HEK293 (cell line): ENCODE results near the gene DPY30.

Experiments used
- CTCF ChIA-PET: fragments of 350-600 bp; formaldehyde crosslinking; extraction: SDS; loops from one replicate; lab custom pipeline; 2021; ENCODE audit warnings: antibody characterized with exemption; lab: Yijun Ruan, JAX
- POLR2A ChIA-PET: fragments of 300-600 bp; formaldehyde crosslinking; extraction: SDS; loops from one replicate; lab custom pipeline; 2020; ENCODE audit warnings: antibody characterized with exemption, inconsistent platforms; lab: Yijun Ruan, JAX
- H3K27ac ChIP-seq: fragments of 200-500 bp; sonication (Bioruptor generic); 2 replicates; pipeline ENCODE4 v1.5.1; 2014; ENCODE audit warnings: low read depth, low read length, control low read depth, inconsistent platforms; ENCODE audit errors: extremely low read depth
- H3K36me3 ChIP-seq, 2 experiments: fragments of 200-500 bp in 1 of 2; sonication (Bioruptor generic) in 1 of 2; 1 replicate in 1 of 2; 2 replicates in 1 of 2; pipeline ENCODE4 v1.5.1; 2014 to 2017; ENCODE audit warnings: inconsistent platforms in 2 of 2, low read length in 2 of 2; ENCODE audit not compliant: control insufficient read depth in 2 of 2, insufficient read depth in 1 of 2
- H3K4me1 ChIP-seq: fragments of 200-500 bp; sonication (Bioruptor generic); 2 replicates; pipeline ENCODE4 v1.5.1; 2014; ENCODE audit warnings: mild to moderate bottlenecking, low read length, inconsistent platforms; ENCODE audit not compliant: control insufficient read depth, insufficient read depth
- H3K4me3 ChIP-seq: 2 replicates; pipeline ENCODE4 v1.5.1; 2011; ENCODE audit warnings: low read depth, mild to moderate bottlenecking, control low read depth, low read length, moderate library complexity
- H3K9me3 ChIP-seq: fragments of 200-500 bp; sonication (Bioruptor generic); 2 replicates; pipeline ENCODE4 v1.5.1; 2014; ENCODE audit warnings: low read depth, low read length, inconsistent platforms; ENCODE audit not compliant: control insufficient read depth, insufficient read depth
- HOXD13 ChIP-seq: sonication (generic); formaldehyde crosslinking; IDR thresholded peaks from 2 replicates; pipeline ENCODE4 v1.8.0; 2022; ENCODE audit warnings: missing genetic modification reagents, borderline replicate concordance
- PRDM4 ChIP-seq: fragments of 450-650 bp; formaldehyde crosslinking; IDR thresholded peaks from 2 replicates; pipeline ENCODE4 v1.5.1; 2017; ENCODE audit warnings: missing biosample characterization, missing genetic modification characterization
- ZFP69B ChIP-seq: fragments of 450-650 bp; formaldehyde crosslinking; IDR thresholded peaks from 2 replicates; pipeline ENCODE4 v1.5.1; 2016; ENCODE audit warnings: missing biosample characterization, missing genetic modification characterization
- ZNF2 ChIP-seq: fragments of 450-650 bp; formaldehyde crosslinking; IDR thresholded peaks from 2 replicates; pipeline ENCODE4 v1.5.1; 2016; ENCODE audit warnings: missing biosample characterization, missing genetic modification characterization
- ZNF335 ChIP-seq: fragments of 450-650 bp; formaldehyde crosslinking; conservative IDR thresholded peaks from 2 replicates; pipeline ENCODE4 v1.5.1; 2016; ENCODE audit warnings: missing biosample characterization, missing genetic modification characterization
- ZNF692 ChIP-seq: fragments of 450-650 bp; formaldehyde crosslinking; IDR thresholded peaks from 2 replicates; pipeline ENCODE4 v1.5.1; 2016; ENCODE audit warnings: missing biosample characterization, missing genetic modification characterization
- TF ChIP-seq, protein P1 (sequence below): fragments of 450-650 bp; formaldehyde crosslinking; IDR thresholded peaks from 2 replicates; pipeline ENCODE4 v1.5.1; 2016; ENCODE audit warnings: missing biosample characterization, missing genetic modification characterization, borderline replicate concordance
- TF ChIP-seq, protein P2 (sequence below): fragments of 450-650 bp; formaldehyde crosslinking; IDR thresholded peaks from 2 replicates; pipeline ENCODE4 v1.5.1; 2016; ENCODE audit warnings: missing biosample characterization, missing genetic modification characterization, low read depth

DPY30 gene

DNA sequence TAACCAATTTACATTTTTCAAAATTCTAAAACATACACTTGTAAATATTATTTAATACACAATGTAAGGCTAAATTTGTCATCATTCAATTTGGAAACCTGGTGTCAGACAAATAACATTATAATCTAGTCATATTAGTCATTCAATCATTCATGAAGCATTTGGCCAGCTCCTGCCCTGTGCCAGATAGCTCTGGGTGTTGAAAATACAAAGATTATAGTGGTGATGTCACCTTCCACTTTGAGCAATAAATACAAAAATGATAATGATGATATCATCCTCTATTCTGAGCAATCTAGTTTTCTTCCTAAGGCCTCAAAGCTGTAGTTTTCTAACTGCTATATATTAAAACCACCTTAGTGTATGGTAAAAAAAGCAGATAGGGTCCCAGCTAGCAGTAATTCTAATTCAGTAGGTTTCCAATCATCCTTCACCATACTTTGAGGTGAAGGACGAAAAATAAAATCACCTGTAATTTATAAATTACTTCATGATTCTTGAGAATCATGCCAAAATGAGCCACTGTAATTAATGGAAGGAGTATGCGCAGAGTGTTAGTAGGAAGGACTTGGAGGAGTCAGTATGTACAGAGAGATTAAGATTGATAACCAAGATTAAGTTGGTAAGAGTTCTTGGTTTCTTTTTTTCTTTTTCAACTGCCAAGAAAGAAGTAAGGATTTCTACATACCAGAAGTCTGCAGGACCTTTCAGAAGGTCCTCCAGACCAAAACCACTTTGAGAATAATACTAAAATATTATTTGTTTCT, 52.0 kb downstream of the DPY30 start (continued):
- TF ChIP-seq PRDM4 = no peak
- TF ChIP-seq ZNF2 (tag by site-specific recombination) = no peak

DNA sequence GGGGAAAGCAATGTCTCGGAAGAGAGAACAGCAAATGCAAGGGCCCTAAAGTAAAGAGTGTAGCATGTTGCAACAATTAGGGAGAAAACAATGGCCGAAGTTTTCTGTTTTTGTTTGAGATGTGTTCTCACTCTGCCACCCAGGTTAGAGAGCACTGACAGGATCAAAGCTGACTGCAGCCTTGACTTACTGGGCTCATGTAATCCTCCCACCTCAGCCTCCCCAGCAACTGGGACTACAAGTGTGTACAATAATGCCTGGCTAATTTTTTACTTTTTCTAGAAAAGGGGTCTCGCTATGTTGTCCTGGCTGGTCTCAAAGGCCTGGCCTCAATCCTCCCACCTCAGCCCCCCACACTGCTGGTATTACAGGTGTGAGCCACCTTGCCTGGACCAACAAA, 52.7 kb downstream of the DPY30 start:
- 0 out of 2 replicates have a peak overlapping the region, but pooled peaks have one; percentile 31 for H3K27ac ChIP-seq
- CTCF ChIA-PET = no interaction called here
- H3K4me1 ChIP-seq = peaks cover 10% of the 10 kb centered on the region; the same call in 1 of the 2 replicates
- H3K9me3 ChIP-seq = no peaks in the 10 kb centered on the region
- H3K36me3 ChIP-seq = no peaks in the 10 kb centered on the region; a peak in 1 of 3 replicates
- TF ChIP-seq, protein P1, sequence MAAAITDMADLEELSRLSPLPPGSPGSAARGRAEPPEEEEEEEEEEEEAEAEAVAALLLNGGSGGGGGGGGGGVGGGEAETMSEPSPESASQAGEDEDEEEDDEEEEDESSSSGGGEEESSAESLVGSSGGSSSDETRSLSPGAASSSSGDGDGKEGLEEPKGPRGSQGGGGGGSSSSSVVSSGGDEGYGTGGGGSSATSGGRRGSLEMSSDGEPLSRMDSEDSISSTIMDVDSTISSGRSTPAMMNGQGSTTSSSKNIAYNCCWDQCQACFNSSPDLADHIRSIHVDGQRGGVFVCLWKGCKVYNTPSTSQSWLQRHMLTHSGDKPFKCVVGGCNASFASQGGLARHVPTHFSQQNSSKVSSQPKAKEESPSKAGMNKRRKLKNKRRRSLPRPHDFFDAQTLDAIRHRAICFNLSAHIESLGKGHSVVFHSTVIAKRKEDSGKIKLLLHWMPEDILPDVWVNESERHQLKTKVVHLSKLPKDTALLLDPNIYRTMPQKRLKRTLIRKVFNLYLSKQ (tag by site-specific recombination) = no peak
- TF ChIP-seq, all 188 proteins: peak for 0
- POLR2A ChIA-PET = no interaction called here
- H3K4me3 ChIP-seq = no peak overlapping the region

DNA sequence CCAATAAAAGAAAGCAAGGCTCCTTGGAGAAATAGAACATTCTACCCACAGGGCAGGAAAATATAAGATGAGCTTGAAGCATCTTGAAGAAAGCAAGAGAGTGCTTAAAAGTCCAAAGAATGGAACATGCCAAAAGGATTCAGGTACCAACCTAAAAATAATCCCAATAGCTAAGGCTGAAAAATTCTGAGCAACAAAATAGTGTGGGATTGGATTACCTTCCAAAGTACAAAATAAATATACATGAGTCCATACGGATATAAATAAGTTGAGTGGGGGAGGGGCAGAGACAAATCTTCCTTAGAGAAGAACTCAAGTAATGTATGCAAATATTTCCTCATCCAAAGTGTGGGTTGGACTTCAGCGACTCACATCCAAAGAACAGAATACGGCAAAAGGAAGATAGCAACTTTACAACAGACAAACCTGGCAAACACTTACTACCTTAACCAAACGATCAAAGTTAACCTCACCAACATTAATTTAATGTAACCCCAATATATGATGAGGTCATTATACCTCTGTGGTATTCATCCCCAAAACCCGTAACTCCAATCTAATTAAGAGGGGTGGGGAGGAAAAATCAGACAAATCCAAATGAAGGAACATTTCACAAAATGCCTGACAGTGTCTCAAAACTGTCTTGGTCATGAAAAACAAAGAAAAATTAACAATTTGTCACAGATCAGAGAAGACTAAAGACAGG, 55.7 kb downstream of the DPY30 start:
- H3K9me3 ChIP-seq = no peaks in the 10 kb centered on the region
- CTCF ChIA-PET = no interaction called here
- H3K36me3 ChIP-seq = no peaks in the 10 kb centered on the region; a peak in 1 of 3 replicates
- no peak overlapping the region for H3K27ac ChIP-seq
- no peak for TF ChIP-seq HOXD13
- TF ChIP-seq, protein P2, sequence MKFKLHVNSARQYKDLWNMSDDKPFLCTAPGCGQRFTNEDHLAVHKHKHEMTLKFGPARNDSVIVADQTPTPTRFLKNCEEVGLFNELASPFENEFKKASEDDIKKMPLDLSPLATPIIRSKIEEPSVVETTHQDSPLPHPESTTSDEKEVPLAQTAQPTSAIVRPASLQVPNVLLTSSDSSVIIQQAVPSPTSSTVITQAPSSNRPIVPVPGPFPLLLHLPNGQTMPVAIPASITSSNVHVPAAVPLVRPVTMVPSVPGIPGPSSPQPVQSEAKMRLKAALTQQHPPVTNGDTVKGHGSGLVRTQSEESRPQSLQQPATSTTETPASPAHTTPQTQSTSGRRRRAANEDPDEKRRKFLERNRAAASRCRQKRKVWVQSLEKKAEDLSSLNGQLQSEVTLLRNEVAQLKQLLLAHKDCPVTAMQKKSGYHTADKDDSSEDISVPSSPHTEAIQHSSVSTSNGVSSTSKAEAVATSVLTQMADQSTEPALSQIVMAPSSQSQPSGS (tag by site-specific recombination) = peak; percentile 60; the same call in 1 of the 2 replicates
- POLR2A ChIA-PET = no interaction called here
- H3K4me1 ChIP-seq = peaks cover 10% of the 10 kb centered on the region; the same call in 1 of the 2 replicates
- H3K4me3 ChIP-seq = no peak overlapping the region

GRCh38 chr2:31980674-31981356, 58.8 kb downstream of the DPY30 start:
- H3K36me3 ChIP-seq = no peaks in the 10 kb centered on the region; a peak in 1 of 3 replicates
- no peak overlapping the region for H3K4me3 ChIP-seq
- ChIA-PET CTCF (no interaction called here), POLR2A (interaction anchor here (0.7 kb wide), 1 partner anchor 35 kb away, joined by 3 read pairs; no protein-coding TSS in a partner anchor)
- H3K4me1 ChIP-seq = peaks cover 4% of the 10 kb centered on the region; the same call in 1 of the 2 replicates
- H3K27ac ChIP-seq = no peak overlapping the region
- no peaks in the 10 kb centered on the region for H3K9me3 ChIP-seq
- TF ChIP-seq ZNF692 (peak; percentile 74), ZNF335 (no peak), ZFP69B (tag by site-specific recombination) (peak; percentile 71; the same call in 1 of the 2 replicates)
- TF ChIP-seq, all 188 proteins: peak for 2
